ENCODE measurements around the gene GOPC.
"Not testable (repeated sequence)": the region's sequence is repeated elsewhere in the genome, so short reads cannot be mapped to it uniquely, and the experiment has no call there.

GOPC gene

GRCh38 chr6:117548797-117549301 lies 53.5 kb downstream of the GOPC start:
- DNase-seq (ENCODE audit: low read depth in 2 of 2) = no peak

GRCh38 chr6:117547688-117548621 lies 54.4 kb downstream of the GOPC start:
- no peak for DNase-seq (ENCODE audit: low read depth in 2 of 2)

DNA sequence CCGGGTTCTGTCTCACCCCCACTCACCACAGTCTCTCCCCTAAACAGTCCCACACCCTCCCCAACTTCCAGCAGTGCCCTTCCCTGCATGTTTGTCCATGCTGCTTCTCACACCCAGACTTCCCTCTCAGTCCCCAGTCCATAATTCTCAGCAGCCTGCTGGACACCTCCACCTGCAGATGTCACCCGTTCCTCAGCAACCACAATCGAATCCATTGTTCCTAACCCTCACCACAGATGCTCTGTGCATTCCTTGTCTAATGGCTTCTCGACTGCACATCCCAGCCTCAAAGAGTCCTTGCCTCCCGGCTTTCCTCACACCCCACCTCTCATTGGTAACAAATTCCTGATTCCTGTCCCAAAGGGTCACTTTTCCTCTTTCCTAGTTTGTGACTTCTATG lies 55.6 kb downstream of the GOPC start:
- DNase-seq (ENCODE audit: low read depth in 2 of 2) = no peak

DNA sequence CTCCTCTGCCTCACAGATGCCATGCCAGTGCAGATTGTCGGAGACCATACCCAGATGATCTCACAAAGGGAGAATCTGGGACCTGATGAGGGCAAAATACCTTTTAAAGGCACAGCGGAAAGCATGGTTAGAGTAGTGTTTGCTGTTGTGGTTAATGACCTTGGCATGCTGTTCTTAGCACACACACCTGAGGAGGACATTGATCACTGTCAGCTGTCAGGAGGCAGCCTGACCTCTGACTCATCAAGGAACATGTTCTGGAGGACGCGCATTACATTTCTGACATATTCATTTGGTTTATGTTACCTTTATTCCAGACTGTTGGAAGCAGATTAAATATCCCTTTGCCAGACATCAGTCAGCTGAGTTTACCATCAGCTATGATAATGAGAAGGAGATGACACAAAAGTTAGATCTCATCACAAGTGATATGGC lies 57.1 kb downstream of the GOPC start:
- DNase-seq (ENCODE audit: low read depth in 2 of 2) = no peak

DNA sequence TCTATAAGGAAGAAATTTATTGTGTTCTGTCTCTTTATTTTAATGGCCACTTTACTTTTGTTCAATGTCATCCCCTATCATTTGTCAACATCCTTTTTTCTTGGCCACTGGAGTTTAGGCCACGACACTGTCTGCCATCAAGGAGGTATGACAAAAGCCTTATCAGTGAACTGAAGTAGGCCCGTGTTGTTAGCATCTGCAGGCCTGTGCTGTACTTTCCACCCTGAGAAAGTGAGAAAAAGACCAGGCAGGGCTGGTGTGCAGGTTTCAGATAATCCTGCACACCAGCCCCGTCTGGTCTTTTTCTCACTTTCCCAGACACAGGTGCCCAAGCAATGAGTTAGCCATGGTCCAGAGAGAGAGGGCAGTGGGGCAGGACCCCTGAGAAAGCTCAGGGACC lies 57.6 kb downstream of the GOPC start:
- no peak for DNase-seq (ENCODE audit: low read depth in 2 of 2)

DNA sequence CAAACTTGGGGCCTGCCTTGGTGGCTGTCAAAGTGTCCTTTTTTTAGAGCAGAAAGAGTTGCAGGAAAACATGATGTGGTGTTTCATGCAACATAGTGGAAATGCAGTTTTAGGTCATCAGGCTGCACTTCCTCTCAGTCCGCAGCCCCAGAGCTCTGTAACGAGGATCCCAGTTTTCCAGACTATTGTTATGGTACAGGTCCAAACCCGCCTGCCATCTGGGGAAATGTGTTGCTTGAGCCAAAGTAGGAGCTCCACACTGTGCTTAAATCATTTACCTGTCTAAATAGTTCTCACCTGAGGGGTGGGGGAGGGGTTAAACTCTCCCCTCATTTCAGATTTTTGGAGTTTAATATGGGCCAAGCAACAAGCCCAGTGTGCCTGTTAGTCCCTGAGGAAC lies 59.8 kb downstream of the GOPC start:
- no peak for DNase-seq (ENCODE audit: low read depth in 2 of 2)

DNA sequence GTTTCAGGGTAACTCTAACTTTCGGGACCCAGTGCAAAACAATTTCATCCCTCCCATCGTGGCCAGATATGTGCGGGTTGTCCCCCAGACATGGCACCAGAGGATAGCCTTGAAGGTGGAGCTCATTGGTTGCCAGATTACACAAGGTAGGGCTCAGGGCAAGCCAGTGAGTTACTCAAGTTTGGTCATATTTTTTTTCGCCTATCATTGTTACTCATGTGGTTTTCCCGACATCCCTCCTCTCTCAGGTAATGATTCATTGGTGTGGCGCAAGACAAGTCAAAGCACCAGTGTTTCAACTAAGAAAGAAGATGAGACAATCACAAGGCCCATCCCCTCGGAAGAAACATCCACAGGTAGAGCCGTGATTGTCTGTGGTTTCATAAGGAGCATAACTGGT lies 61.6 kb downstream of the GOPC start:
- no peak for DNase-seq (ENCODE audit: low read depth in 2 of 2)

DNA sequence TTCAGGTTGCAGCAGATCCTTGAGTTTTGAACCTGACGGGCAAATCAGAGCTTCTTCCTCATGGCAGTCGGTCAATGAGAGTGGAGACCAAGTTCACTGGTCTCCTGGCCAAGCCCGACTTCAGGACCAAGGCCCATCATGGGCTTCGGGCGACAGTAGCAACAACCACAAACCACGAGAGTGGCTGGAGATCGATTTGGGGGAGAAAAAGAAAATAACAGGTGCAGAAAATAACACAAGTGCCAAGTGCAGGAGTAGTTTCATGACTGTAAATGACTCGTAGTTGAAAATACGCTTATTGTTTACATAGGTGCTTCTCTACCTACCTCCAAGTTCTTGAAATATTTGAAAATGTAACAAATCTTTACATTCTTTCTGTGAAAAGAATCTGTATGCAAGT lies 63.7 kb downstream of the GOPC start:
- DNase-seq (ENCODE audit: low read depth in 2 of 2) = no peak

DNA sequence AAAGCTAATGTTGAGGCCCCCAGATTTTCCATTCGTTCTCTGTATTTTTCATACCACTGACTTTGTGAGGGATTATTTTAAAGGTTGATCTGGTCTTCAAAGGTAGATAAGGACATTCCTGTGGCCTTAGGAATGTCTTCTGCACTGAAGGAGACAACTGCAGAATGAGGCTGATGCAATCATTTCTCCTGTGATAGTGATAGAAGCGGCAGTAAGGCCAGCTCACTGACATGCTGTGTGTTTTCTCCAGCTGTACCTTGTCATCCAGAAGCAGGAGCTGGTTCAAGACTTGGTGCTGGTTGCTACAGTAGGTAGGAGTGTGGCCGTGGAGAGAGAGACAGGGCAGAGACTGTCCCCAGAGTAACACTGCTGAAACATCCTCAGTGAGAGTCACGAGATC lies 66.0 kb downstream of the GOPC start:
- no peak for DNase-seq (ENCODE audit: low read depth in 2 of 2)

DNA sequence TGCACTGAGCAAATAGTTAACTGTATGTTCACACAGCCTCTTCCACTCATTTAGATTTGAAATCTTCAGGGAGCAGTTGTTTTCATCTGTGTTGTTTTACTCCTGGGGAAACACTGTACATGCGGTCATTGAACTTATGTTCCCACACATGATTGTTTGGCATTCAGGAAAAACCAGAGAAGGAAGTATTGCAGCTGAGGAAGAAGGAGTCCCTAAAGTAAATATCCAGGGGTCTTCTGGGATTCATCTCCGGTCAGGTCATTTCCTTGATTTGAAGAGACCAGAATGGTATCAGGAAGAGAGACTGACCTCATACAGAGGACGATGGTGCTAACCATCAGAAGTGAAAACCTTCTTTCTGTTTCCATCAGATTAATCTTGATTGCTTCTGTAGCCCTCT lies 67.3 kb downstream of the GOPC start:
- no peak for DNase-seq (ENCODE audit: low read depth in 2 of 2)

GRCh38 chr6:117533775-117534174 lies 68.5 kb downstream of the GOPC start:
- DNase-seq (ENCODE audit: low read depth in 2 of 2) = no peak

DNA sequence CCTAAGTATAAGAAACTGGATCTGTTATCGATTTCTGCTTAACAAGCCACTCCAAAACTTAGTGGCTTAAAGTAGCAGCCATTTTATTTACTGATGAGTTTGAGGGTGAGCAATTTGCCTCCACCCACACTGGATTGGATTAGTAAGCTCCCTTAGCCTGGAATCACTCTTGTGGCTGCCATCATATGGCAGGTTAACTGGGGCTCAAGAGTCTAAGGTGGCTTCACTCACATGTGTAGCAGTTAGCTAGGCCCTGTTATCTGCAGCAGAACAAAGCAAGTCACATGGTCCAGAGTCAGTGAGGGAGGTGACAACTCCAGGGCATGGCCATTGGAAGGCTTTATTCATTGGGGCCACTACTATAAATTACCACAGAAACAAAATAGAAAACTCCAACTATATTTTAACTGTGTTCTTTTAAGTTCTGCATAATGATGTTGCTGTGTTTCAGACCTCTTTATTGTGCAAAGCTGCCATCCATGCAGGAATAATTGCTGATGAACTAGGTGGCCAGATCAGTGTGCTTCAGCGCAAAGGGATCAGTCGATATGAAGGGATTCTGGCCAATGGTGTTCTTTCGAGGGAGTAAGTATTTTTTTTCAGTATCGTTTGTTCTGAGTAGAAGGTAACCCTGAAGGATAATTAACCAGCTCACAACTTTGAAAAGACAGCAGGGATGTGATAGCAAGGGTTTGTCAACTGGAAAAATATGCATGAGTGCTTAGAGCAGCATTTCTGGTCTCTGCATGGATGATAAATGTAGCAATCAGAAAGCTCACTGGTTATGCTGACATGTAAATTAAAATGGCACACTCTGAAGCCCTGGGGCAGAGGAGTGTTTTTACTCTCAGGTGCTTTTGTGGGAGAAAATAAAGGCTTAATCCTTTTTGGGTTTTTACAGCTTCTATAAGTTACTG lies 70.2 kb downstream of the GOPC start:
- no peak for DNase-seq (ENCODE audit: low read depth in 2 of 2)

GRCh38 chr6:117531346-117531745 lies 71.0 kb downstream of the GOPC start:
- no peak for DNase-seq (ENCODE audit: low read depth in 2 of 2)

- DNase-seq (ENCODE audit: low read depth in 2 of 2) = no peak
These were observed 71.7 kb downstream of the GOPC start for GRCh38 chr6:117530467-117531242.

- DNase-seq (ENCODE audit: low read depth in 2 of 2) = no peak
These were observed 76.7 kb downstream of the GOPC start for GRCh38 chr6:117525607-117526006.

GRCh38 chr6:117521791-117522502 lies 80.4 kb downstream of the GOPC start:
- no peak for DNase-seq (ENCODE audit: low read depth in 2 of 2)

DNA sequence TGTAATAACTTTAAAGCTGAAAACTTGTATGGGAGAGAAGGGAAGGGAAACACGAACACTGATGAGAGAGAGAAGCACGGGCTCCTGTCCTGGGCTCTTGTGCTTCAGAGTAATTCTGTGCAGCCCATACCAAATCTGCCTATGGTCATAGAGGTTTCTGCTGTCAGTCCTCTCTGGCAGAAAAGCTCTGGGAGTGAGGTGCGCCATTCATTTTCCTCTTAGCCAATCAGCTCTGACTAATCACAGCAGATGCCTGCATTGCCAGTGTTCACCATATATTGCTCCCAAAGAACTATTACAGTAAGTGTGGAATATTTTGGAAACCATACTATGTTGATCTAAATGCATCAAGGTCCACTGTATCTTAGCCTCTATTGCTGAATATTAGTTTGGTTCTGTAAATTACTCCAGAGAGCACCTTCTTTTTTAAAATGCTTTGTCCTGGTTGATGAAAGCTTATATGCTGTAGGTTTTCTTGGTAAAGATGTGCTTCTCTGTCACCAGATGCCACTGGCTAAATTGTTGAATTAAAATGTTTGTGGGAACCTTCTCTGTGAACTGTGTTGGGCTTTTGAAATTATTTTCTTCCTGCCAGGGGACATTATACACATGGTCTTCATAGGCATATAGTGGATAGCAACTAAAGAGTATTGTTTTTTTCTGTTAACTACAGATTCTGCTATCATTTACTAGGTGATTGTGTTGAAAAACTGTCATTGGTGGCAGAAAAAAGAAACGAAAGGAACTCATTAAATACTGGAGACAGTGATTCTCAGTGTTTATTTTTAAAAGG lies 81.5 kb downstream of the GOPC start:
- no peak for DNase-seq (ENCODE audit: low read depth in 2 of 2)

DNA sequence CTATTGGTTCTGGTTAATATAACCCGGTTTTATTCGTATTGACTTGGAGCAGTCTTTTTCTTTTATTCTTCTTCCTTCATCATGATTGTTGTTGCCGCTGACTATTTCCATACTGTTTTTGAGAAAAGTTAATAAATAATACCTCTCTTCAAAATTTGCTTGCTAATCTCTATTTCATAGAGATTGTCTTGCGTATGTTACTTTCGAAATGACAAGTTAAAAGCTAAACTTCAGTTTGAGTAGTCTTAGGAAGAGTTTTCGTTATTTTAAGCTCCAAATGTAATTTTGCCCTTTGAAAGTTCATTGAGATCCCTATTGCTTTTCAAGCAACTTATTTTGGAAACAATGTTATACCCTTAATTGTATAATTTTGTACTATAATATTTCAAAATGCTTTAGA lies 83.4 kb downstream of the GOPC start:
- no peak for DNase-seq (ENCODE audit: low read depth in 2 of 2)

- DNase-seq (ENCODE audit: low read depth in 2 of 2) = not testable (repeated sequence)
These were observed 84.3 kb downstream of the GOPC start for GRCh38 chr6:117517995-117518394.

DNA sequence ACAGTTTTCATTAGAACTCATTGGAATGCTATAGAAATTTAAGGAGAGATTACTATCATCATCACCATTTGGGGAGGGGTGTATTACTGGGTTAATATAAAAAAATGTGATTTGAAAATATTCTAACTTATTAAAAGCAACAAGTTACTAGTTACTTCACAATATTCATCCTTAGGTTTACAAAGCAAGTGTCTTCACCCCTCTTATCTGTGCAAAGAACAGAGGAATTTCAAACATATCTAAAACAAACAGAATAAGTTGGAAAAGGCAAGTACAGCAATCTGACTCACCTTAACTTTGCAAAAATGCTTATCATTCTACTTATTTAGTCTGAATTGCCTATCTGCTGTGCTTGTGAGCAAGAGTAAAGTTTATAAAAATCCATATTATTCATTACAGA lies 87.0 kb downstream of the GOPC start:
- no peak for DNase-seq (ENCODE audit: low read depth in 2 of 2)
